ENCODE results near the gene CDH4. TPM values are rescaled to one million over a fixed set of nuclear protein-coding genes. Genes with fewer than 3 reads are reported as not detected.
A peak's percentile ranks its signal among the peaks of the same experiment; 100 is the strongest.

The CDH4 gene
- total and polyA plus RNA-seq, 2 of the 13 experiments (the other 11 are each of a cell fraction or from before 2014, with no cell fraction given): not detected

- TF ChIP-seq ASH2L (IDR thresholded peaks at IDR 0.05; ENCODE audit: insufficient read length, low read depth, low read length) (no peak), MLXIP (CRISPR knock-in tag; IDR thresholded peaks at IDR 0.05; ENCODE audit: borderline replicate concordance) (no peak), TFDP1 (CRISPR knock-in tag; IDR thresholded peaks at IDR 0.05; ENCODE audit: borderline replicate concordance) (no peak)
Observed at GRCh38 chr20:61736751-61737310, 484.8 kb downstream of the CDH4 start (continued).

GRCh38 chr20:61737346-61737745 lies 485.3 kb downstream of the CDH4 start:
- ChIA-PET CTCF (ENCODE audit: low intra/inter-chr PET ratio, low total read pairs) (no interaction called here), POLR2A (no interaction called here)
- no TSS peak for BruUV-seq (replicated peaks)
- H3K4me3 ChIP-seq (replicated peaks in 1 of 3; ENCODE audit: insufficient read depth in 1 of 3, low read depth in 2 of 3, low read length in 3 of 3): no peak overlapping the region
- H4K20me1 ChIP-seq (ENCODE audit: insufficient read depth, low read length): peaks cover 3% of the 10 kb centered on the region; the same call in 1 of the 2 replicates
- FAIRE-seq (no peak), ATAC-seq (no peak), DNase-seq (ENCODE audit: low spot score) (no peak)
- 5% methylated on average over 5 of the region's 8 CpGs for WGBS (ENCODE audit: low lambda C conversion rate)
- H3K9me3 ChIP-seq (ENCODE audit: low read length): no peaks in the 10 kb centered on the region
- no peak overlapping the region for H3K9ac ChIP-seq (ENCODE audit: insufficient read depth, low read depth, low read length)
- H3K4me1 ChIP-seq (ENCODE audit: insufficient read depth, low read length): peaks cover 5% of the 10 kb centered on the region; the same call in 1 of the 2 replicates
- H3K4me2 ChIP-seq (ENCODE audit: low read depth, low read length): no peak overlapping the region
- H3K27me3 ChIP-seq (ENCODE audit: control insufficient read depth in 1 of 2, insufficient read depth in 2 of 2, low read length in 2 of 2): peaks cover 42 to 91% of the 10 kb centered on the region in 2 experiments
- no peaks in the 10 kb centered on the region for H3K79me2 ChIP-seq (ENCODE audit: insufficient read depth, low read length)
- in situ Hi-C loops (cut with HindIII; ENCODE audit: extremely low pct_ligation_motif_present, low pct_unique_long_range_greater_than_20kb): no loop called here
- TF ChIP-seq DMAP1 (CRISPR knock-in tag; IDR thresholded peaks at IDR 0.05): no peak
- 0 out of 2 replicates have a peak, but pooled peaks have one; percentile 29 for TF ChIP-seq EED (CRISPR knock-in tag; IDR thresholded peaks at IDR 0.05)
- intact Hi-C loops (cut with micrococcal nuclease; ENCODE audit: unreplicated experiment): no loop called here
- no peak overlapping the region for H2AFZ ChIP-seq (ENCODE audit: low read length)
- no peak overlapping the region for H3K27ac ChIP-seq (ENCODE audit: extremely low read length, insufficient read depth, low read length)
- H3K36me3 ChIP-seq (replicated peaks in 1 of 2; ENCODE audit: control insufficient read depth in 1 of 2, insufficient read depth in 2 of 2, low read length in 2 of 2): no peaks in the 10 kb centered on the region

Measured in HepG2 (cell line).